NCI-H460 (cell line): Measurements from ENCODE around the gene STT3B. TPM values are rescaled to one million over a fixed set of nuclear protein-coding genes. Genes with fewer than 3 reads are reported as not detected.

Experiments used
- DNase-seq: peaks from one replicate; pipeline ENCODE4 v3.0.0-alpha.2; 2016; ENCODE audit warnings: low read depth; ENCODE audit errors: extremely low read depth
- total RNA-seq: library from RNA; depleted of rRNA; stranded (reverse); fragments of >200 nt; shearing (Covaris generic); gene quantifications from 2 replicates; pipeline ENCODE4 v1.2.3, GENCODE V29; 2014

Gene STT3B
- total RNA-seq, 1 experiment from 2014 or later, result 156 TPM

DNA sequence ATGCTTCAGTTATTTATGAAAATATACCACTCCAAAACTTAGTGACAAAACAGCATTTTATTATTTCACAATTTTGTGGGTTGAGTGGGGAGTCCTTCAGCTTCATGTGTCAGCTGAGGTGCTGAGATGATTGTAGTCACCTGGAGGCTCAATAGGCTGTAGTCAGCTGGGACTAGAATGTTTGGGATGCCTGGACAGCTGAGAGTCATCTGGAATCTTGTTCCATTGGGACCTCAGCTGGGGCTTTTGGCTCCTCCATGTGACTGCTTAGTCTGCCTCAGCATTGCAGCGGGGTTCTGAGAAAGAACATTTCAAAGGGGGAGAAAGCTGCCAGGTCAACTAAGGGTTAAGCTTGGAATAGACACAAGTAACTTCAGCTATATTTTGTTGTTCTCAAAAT, 13.4 kb downstream of the STT3B start:
- DNase-seq, result no peak

DNA sequence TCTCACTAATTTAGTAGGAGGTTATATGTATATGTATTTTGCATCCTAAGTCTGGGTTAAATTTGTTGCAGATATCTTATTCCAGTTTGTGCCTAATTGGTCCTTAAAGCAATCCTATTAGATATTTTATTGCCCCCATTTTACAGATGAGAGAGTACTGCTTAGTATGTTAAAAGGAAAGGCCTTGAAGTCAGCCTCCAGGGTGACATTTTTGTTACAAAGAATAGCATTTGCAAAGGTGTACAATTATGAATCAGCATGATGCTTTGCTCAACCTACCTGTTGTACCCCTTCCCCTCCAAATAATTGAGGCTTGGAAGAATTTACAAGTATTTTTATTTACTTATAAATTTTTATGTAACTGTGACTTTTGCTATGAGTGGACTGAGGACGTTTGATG, 14.0 kb downstream of the STT3B start:
- DNase-seq, result no peak

DNA sequence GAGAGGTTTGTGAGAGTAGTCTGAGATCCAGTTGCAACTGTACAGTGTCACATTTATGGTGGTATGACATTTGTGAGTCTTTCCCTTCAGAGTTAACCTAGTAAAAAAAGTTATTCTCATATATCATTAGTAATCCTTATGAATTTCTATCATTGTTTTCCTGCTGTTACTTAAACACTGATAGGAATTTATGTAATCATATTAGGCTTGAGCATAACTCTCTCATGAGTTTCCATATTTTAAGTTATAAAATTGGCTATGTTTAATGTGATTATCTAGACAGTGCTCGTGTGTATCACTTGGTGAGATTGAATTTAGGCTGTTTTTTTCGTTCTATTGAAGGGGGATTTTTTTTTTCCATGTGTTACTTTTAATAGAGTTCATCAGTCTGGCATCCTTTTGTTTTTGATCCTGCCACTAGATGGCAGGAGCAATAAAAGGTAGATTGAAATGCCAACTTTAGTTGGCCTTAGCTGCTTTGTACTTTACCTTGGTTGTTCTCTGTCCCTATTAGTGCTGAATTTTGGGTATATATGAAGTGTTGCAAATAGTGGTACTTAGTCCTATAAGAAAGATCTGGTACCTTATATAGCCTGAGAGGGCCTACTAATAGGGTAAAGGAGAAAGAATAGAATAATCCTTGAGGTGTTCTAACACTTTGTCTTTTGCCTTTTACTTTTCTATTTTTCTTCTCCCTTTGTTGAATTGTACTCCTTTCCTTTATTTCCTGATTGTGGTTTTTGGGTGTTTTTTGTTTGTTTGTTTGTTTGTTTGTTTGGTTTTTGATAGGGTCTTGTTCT, 17.9 kb downstream of the STT3B start:
- DNase-seq, result no peak

DNA sequence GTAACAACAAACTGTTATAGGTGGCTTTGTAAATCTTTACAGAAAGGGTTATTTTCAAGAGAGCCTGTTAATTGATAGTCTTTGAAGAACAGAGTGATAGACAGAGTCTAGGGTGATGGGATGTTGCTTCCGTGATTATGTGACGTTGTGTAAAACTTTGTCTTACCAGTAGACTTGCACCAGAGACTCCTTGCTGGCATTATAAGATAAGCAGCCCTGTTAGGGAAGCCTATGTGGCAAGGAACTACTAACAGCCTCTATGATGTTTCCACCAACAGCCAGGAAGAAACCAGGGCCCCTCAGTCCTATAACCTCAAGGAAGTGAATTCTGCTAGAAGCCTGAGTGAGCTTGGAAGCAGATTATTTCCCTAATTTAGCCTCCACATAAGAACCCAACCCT, 18.9 kb downstream of the STT3B start:
- no peak for DNase-seq

DNA sequence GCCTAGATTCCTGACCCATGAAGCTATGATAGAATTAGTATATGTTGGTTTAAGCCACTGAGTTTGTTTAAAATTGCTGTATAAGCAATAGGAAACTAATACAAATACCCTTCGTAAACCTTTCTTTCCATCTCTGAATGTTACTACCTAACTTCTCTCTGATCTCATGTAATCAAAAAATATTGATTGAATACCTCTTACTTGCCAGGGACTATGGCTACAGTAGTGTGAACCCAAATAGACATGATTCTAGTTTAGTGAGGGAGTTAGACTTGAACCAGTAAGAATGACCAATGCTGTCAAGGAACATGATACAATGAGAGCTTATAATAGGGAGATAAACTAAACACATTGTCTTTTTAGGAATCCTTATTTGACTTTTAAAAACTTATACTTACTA, 19.4 kb downstream of the STT3B start:
- no peak for DNase-seq

DNA sequence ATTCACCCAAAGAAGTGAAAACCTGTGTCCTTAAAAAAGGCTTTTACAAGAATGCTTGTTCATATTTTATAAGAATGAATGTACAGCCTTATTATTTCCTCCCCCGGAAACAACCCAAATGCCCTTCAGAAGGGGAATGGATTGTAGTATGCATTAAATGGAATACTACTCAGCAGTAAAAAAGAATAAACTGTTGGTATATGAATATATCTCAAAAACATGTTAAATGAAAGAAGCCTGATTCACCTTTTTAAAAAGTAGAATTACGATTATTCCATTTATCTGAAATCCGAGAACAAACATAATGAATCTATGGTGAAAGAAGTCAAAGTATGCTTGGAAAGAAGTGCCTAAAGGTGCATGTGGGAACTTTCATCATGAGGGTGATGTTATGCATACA, 20.5 kb downstream of the STT3B start:
- DNase-seq, result no peak

DNA sequence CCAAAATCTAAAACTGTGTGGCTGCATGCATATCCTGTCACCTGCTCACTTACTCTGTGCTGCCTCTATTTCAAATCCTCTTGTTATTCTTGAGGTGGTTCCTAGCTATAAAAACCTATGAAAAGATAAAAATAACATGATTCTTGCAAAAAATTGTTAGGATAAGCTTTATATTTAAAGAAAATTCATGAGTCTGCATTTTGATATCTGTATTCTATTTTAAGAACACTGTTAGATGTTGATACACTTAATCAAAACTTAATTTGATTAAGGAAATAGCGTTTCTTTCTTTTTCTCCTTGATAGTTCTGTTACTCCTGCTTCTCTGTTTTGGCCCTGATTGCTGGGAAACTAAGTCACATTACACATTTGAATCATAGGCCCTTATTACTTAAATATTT, 22.5 kb downstream of the STT3B start:
- no peak for DNase-seq

DNA sequence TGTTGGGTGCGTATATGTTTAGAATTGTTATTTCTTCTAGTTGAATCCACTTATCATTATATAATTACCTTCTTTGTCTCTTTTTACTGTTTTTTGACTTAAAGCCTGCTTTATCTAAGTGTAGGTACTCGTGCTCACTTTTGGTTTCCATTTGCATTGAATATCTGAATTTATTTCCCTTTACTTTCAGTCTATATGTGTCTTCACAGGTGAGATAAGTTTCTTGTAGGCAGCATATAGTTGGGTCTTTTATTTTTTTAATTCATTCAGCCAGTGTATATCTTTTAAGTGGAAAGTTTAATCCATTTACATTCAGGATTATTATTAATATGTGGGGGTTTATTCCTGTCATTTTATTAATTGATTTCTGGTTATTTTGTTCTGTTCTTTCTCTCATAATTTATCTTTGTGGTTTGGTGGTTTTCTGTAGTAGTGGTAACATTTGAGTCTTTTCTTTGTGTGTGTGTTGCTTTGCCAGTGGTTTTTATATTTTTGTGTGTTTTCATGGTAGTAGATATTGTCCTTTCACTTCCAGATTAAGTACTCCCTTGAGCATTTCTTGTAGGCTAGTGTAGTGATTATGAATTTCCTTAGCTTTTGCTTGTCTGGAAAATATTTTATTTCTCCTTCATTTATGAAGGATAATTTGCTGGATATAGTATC, 27.3 kb downstream of the STT3B start:
- DNase-seq, result no peak

DNA sequence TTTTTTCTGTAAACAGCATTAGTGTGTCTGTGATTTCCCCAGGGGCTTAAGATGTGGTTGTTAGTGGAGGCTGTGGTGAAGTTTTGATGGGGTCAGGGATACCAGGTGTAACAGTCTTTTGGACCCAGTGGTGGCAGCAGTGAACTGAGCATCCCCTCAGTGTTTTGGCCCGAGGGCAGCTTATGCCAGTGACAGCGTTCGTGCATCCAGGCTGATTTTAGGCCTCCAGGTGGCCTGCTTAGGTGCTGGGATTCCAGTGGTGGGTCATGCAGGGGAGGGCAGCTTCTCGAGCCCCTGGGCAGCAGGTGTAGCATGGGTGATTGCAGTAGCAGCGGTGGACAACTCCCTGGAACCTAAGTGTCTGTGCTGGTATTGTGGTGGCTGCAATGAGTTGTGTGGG, 29.2 kb downstream of the STT3B start:
- no peak for DNase-seq

DNA sequence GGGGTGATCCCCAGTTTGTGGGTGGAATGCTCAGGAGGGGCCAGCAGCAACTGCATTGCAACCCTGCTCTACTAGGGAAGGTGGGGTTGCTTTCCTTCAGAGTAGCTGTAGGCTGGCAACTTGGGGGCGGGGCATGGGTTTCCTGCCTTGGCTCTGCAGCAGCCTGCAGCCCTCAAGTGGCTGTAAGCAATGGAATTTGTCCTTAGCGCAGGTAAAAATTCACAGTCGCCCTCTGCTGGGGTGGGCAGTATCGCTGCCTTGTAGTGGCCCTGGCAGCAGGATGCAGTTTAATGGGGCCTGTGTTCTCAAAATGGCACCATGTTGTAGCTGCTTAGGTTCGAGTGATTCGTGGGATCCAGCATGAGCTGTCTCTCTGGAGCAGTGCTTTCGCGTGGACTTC, 29.8 kb downstream of the STT3B start:
- DNase-seq, result no peak

DNA sequence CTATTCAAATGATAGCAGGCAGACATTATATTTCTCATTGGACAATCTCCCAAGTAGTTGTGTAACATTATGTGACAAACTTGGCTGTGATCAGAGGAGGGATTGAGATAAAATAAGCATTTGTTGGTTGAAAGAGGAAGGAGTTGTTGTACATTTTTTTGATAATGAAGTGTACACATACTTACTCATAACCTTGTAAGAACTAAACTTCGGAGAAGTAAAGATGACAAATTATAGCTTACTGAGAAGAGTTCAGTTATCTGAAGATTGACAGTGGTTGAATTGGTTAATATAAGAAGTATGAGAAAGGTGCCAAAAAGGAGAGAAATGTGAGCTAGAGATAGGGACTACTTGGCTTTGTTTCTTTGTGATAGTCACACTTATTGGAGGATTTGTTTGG, 32.6 kb downstream of the STT3B start:
- DNase-seq, result no peak

DNA sequence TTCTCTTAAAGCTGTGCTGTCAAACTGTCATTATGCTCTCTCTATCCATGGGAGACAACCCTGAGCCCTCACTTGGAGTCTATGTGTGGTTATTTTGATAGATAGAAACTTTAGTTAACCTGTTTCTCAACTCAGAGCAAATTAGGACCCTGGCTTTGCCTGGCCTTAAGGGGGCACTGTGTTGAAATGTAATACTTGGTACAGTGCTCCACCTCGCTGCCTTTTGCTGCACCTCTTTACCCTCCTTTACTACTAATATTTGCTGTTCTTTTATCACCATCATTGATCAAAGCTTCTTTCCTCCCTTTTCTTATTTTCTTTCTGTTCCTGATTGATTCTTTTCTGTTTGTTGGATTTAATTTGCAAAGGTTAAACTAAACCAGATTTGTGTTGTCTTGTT, 34.3 kb downstream of the STT3B start:
- DNase-seq, result no peak

DNA sequence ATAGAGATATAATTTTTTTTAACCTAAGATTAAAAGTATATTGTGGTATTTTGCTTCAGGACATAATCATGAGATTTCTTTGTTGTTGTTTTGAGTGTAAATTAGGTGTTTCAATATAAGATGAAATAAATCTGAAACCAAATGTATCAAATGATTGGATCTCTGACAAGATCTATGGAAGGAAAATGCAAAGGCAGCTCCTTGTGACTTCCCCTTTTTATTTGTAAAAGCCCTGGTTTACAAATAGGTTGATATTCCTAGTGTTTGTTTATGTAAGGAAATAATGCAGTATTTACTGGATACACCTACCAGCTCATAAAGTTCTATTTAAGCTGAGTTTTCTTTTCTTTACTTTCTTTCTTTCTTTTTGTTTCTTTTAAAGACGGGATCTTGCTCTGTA, 35.9 kb downstream of the STT3B start:
- DNase-seq, result no peak

DNA sequence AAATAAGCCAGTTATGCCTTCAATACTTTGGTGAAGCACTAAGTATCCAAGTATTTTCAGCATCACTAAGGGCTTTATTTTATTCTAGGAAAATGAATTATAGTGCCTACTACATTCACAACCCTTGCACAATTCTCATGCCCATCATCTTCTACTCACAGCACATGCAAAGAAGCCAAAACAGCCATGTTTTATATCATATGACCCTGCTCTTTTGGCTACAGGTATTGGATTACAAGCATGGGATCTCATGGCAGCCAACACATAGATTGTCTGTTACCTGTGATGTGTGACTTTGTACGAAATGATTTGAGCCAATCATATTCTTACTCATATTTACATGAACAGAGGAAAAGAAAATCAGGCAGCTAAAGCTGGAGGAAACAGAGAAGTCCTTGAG, 38.6 kb downstream of the STT3B start:
- no peak for DNase-seq

DNA sequence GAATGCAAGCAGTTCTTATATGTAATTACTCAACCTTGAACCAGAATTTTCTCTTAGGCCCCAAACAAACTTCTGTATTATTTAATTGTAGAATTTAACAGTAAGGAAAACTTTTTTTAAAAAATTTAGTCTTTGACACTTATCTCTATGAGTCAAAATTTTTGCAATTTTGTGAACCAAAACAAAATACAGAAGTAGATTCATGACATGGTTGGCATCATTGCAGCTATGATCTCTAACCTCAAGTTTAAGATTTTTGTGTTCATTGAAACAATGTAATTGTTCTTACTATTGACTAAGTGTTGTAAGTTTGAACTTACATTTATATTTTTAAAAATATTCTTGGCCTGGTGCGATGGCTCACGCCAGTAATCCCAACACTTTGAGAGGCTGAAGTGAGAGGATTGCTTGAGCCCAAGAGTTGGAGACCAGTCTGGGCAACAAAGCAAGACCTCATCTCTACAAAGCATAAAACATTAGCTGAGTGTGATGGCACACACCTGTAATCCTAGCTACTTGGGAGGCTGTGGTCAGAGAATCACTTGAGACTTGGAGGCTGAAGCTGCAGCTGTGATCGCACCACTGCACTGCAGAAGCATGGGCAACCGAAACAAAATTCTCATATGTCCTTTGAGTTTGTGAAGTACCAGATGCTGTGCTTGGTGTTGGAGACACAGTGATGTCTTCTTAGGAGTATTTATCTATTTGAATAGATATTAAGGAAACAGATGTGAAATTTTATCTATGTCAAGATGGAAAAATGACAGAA, 39.7 kb downstream of the STT3B start:
- no peak for DNase-seq

DNA sequence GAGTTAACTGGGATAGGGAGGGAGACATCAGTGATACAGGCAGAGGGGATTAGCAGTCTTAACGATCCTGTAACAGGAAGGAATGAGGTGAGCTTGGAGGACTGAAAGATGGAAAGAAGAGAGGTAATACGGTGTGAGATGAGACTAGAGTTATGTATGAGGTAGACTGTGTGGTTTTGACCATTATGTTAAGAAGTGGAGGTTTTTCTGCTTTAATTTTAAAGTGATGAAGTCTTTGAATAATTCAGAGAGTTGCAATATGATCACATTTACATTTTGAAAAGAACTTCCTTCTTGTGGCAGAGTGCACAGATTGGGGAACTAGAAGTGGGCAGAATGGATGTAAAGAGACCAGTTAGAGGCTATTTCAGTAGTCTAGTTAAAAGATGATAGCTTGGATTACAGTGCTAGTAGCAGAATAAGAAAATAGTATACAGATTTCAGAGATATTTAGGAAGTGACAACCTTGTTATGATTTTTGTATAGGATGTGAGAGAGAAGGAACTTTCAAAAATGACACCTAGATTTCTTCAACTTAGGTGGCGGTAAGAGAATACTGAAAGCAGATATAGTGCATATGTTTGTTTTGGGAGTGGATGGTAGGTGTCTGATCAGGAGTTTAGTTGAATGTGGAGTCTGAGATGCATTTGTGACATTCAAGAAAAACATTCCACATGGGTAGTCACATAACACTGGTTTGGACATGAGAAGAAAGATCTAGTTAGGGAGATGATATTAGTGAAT, 40.5 kb downstream of the STT3B start:
- DNase-seq, result no peak

DNA sequence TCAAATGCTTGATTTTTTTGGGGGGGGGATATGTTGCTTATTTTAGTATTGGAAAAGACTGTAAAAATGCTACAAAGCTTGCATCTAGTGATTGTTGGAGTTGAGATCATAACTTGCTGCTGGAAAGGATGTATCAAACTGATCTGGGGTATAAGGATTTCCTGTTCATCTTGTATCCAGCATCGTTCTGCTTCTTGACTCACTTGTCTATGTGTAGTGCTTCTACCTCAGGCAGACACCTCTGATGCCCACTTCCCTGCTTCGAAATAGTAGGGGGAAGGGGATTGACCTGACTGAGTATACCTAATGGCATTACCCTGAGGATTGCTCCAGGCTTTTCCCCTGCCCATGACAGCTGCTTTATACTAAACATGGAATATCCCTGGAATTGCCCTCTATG, 42.7 kb downstream of the STT3B start:
- no peak for DNase-seq

DNA sequence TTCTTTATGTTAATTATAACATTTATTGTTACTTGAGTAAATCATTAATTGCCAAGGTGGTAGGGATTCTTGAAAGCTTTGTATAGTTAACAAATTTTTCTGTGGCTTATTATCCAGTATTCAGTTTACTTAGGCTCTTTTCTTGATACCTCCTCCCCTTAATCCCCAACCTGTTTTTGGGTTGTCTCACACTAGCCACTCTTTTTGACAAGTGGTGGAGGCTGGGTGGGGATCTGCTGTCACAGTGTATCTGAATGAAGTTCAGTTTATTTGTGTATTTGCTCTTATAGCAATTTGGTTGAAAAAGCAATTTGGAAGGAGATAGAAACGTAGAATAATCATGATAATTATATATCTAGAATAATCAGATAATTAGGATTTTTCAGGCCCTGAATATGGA, 43.8 kb downstream of the STT3B start:
- DNase-seq, result no peak

DNA sequence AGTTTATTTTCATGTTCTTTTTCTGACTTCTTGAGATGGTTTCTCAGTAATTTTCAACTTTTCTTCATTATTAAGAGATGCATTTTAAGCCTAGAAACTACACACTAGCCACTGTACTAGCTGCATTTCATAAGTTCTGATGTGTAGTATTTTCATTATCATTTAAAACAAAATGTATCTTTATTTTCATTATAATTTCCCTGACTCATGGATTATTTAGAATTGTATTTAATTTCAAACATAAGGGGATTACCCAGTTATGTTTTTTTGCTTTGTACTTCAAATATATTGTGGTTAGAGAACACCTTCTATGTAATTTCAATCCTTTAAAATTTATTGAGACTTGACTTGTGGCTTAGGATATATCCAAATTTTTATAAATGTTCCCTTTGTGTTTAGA, 44.5 kb downstream of the STT3B start:
- DNase-seq, result no peak

DNA sequence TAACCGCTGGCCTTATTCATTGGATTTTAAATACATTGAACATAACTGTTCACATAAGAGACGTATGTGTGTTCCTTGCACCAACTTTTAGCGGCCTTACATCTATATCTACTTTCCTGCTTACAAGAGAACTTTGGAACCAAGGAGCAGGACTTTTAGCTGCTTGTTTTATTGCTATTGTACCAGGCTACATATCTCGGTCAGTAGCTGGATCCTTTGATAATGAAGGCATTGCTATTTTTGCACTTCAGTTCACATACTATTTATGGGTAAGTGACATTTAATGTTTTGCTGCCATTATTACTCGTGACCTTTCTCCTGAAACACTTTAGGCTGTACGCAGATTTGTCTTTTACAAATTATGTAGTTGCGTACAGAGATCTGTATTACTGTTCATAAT, 47.1 kb downstream of the STT3B start:
- no peak for DNase-seq

DNA sequence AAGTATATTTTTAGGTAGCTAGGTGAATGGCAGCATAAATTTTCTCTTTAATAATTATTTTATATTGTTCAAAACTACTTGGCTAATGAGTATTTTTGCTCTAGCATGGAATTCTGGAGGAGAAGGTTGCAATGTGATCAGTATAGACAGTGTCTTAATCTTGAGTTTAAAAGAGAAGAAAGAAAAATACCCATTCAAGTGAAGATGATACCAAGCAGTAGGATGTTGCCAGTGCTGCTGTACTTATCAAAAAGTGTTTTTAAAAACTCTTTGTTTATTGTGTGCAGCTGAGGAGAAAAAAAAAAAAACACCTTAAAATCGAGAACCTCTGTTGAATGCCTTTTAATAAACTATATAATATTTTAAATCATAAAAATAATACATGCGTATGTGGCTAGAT, 47.9 kb downstream of the STT3B start:
- DNase-seq, result no peak
